HCEC 1CT (cell line): ENCODE data around the gene HLA-DRB1.
"Not testable (repeated sequence)": the region's sequence is repeated elsewhere in the genome, so short reads cannot be mapped to it uniquely, and the experiment has no call there.

Experiments
- DNase-seq: peaks from one replicate; pipeline ENCODE4 v3.0.0-alpha.2; 2017

The HLA-DRB1 gene

GRCh38 chr6:32589596-32590449, at the start of gene HLA-DRB1:
HLA-DRB1 (minus strand) TSS chr6:32589848; CDS start chr6:32589742, 106 bp downstream.
- no peak for DNase-seq

DNA sequence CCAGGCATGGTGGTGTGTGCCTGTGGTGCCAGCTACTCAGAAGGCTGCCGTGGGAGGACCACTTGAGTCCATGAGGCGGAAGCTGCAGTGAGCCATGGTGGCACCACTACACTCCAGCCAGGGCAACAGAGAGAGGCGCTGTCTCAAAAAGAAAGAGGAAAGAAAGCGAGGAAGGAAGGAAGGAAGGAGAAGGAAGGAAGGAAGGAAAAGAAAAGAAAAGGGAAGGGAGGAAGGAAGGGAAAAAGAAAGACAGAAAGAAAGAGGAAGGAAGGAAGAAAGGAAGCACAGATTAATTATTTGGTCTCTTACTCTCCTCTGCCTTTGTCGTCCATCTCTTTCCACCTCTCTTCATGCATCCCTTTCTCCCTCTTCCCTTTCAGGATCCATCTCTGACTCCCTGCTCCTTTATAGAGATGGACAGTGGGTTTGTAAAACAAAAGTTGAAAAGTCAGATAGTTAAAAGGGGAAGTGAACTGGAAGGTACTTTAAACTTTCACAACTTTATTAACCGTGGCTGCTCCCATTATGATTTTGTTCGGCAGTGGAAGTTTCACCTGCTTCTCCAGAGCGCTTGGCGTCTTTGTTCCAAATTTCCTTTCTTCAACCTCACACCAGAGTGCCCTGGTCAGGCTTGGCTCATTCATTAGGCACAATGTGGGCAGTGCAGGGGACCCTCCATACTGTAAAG, 49.0 kb upstream of the HLA-DRB1 start:
- no peak for DNase-seq

GRCh38 chr6:32637883-32638282, 48.2 kb upstream of the HLA-DRB1 start:
- DNase-seq, result no peak

- no peak for DNase-seq
These were observed 47.7 kb upstream of the HLA-DRB1 start, which contains the start of gene HLA-DQA1 for GRCh38 chr6:32637219-32637880. HLA-DQA1 (plus strand) TSS chr6:32637406; CDS start chr6:32637459, 53 bp downstream.

DNA sequence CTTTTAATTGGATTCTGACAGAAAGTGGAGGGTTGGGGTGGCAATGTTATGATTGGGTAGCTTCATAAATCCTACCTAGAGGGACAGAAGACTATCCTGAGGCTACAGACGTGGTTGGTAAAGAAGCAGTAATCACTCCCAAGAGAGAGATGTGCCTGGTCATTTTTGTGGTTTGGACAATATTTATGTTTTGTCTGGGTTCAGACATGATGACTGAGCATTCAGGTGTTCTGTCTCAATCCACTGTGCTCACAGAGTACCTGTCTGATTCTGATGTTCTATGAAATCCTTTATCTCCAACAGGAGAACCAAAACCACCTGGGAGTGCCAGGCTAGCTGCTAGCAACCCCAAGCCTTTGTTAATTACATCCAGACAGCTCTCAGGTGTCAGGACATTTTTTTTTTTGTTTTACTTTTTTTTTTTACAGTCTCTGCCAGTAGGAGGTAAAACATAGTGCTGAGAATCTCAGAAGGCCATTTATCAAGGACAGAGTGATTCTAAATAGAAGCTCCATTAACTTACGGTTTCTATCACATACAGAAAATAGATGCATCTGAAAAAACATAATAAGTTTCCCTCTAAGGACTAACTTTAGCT, 46.0 kb upstream of the HLA-DRB1 start:
- no peak for DNase-seq

DNA sequence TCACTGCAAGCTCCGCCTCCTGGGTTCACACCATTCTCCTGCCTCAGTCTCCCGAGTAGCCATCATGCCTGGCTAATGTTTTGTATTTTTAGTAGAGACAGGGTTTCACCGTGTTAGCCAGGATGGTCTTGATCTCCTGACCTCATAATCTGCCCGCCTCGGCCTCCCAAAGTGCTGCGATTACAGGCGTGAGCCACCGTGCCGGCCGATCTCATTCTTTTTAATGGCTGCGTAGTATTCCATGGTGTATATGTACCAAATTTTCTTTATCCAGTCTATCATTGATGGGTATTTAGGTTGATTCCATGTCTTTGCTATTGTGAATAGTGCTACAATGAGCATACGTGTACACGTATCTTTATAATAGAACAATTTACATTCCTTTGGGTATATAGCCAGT, 40.1 kb upstream of the HLA-DRB1 start:
- DNase-seq, result not testable (repeated sequence)

GRCh38 chr6:32627831-32628230, 38.2 kb upstream of the HLA-DRB1 start:
- peak; percentile 18 for DNase-seq

- DNase-seq, result no peak
These were observed 37.6 kb upstream of the HLA-DRB1 start for GRCh38 chr6:32627249-32627648.

- no peak for DNase-seq
These were observed 35.5 kb upstream of the HLA-DRB1 start for GRCh38 chr6:32625137-32625536.

- DNase-seq, result no peak
These were observed 34.9 kb upstream of the HLA-DRB1 start for GRCh38 chr6:32624565-32624964.

DNA sequence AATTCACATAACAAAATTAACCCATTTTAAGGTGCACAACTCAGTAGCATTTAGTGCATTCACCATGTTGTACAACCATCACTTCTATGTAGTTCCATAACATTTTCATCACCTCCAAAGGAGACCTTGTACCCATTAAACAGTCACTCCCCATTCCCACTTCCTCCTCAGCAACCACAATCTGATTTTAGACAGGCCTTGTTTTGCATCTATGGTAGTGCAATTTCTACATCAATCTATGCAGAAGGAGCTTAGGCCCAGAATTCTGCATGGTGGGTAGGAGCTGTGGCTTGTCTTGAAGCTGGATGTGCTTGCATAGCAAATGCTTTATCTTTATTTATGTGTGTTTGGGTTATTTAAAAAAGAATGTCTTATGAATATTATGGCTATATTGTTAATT, 34.0 kb upstream of the HLA-DRB1 start:
- DNase-seq, result no peak

DNA sequence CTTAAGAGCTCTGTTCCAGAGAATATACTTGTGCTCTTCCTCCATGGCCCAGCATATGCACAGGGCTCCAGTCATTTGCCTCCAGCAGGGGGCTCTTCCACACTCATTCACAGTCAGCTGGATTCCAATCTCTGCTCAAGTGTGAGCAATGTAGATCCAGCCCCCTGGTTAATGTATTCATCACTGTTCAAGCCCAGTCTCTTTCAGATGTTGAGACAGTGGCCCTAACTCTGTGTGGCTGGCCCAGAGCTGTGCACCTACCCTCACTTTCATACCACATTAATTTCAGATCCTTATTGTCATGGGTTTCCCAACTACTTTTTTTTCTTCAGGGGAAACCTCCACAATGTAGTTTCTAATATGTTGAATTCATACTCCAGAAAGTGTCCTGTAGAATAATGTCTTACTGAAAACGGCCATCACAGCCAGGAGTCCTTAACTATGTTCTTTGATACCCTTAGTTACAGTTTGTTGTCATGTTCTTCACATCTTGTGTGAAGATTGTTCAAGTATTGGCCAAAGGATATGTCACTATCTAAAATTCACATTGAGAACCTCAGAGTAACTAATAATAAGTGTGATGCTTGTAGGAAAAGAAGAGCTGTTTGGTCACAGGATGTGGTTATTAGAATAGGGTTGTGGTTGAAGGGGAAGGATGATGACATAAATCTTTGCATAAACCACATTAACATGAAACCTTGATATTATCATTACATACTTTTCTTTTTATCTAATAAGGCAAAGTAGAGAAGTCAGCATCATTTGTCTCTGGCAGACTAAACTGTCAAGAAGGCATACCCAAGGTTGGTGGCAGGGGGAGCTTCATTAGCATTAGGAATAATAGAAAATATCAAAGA, 33.1 kb upstream of the HLA-DRB1 start:
- DNase-seq, result peak; percentile 57

- no peak for DNase-seq
These were observed 31.7 kb upstream of the HLA-DRB1 start for GRCh38 chr6:32621372-32621771.

DNA sequence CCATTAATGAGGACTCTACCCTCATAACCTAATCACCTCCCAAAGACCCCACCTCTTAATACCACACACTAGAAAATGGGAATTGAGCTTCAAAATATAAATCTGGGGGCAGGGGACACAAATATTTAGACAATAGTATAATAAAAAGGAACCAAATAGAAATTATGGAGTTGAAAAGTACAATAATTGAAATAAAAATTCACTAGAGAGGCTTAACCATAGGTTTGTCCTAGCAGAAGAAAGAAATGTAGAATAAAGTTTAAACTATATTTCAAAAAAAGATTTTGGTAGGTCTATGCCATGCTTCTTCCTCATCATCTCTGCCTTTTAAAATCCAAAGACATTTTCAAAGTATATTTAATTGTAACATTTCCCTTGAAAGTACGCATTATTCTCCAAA, 28.1 kb upstream of the HLA-DRB1 start:
- no peak for DNase-seq

- DNase-seq, result no peak
These were observed 26.4 kb upstream of the HLA-DRB1 start for GRCh38 chr6:32615885-32616532.

- no peak for DNase-seq
These were observed 24.9 kb upstream of the HLA-DRB1 start for GRCh38 chr6:32614366-32615081.

- no peak for DNase-seq
These were observed 23.8 kb upstream of the HLA-DRB1 start for GRCh38 chr6:32613475-32613874.

DNA sequence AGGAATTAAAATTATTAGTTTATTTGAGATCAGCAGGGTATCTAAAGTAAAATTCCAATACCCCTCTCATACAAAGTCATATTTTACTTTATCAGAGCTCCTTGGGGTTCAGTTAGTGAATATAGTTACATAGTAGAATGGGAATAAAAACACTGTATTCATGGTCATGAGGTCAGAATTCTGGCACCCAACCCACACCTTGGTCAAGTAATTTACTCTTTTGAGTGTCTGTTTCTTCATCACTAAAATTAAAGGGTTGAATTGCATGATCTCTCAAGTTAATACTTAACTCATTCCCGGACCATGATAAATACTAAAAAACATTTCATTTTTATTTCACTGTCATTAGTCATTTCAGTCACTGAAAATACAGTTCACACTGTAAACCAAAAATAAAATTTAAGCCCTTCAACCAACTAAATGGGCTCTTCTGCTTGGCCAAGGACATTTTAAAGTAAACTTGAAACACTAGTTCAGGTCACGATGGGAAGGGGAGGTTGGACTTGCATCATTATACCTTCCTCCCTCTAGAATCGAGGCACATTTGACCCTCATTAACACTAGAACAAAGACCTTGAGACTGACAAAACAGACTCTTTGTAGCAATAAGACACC, 21.1 kb upstream of the HLA-DRB1 start:
- DNase-seq, result no peak

DNA sequence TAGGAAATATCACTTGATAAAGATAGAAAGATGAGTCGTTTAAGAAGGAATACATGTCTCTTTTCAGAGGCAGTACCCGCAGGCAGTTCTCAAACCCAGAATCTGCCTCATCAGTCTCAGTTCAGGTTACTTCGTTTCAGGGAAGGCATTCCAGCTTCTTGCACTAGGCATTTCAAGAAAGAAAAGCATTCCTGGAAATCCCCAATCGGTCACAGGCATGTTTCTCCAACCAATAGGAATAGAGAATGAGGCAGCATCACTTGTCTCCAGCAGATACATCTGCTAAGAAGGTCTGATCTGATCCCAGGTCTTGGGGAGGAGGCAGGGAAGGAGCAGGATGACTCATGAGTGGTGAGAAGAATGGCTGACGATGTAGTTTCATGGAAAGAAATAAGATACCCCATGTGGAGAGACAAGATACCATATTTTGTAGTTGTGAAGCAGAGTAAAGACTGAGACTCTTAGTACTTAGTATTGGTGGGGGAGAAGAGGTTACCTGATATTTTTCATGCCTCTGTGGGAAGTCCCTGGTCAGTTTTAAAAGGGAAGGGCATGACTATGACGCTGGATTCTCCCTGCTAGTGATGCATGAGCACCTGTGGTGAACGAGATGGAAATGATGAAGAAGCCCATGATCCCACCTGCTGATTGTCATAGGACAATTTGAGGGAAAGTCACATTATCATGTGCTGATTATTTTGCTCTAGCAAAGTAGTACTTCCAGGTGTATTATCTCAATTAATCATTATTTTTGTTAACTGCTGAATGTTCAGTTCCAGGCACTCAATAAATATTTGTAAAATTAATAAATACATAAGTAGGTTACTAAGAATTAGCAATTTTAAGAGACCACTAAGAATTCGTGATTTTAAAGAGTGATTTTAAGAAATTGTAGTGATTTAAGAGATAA, 20.3 kb upstream of the HLA-DRB1 start:
- DNase-seq, result peak; percentile 82

DNA sequence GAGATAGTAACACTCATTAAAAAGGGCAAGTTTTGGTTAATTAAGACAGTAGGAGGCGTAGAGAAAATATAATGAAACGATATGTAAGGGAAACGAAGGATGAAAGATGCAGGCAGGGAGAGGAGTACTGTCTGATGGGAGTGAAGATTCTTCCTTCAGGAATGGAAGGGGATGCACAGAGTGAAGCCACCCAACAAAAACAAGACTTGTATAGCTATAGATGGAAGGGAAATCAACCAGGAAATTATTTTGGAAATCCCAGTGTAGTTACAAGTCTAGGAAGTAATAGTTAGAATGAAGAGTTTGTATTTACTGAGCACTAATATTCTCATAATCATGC, 19.7 kb upstream of the HLA-DRB1 start:
- DNase-seq, result no peak
